ENCODE results near the gene BIRC7. TPM values are rescaled to one million over a fixed set of nuclear protein-coding genes. Genes with fewer than 3 reads are reported as not detected.

BIRC7 gene
- total RNA-seq, 2 experiments from 2014 or later, result 0.14 TPM; not detected in 1

DNA sequence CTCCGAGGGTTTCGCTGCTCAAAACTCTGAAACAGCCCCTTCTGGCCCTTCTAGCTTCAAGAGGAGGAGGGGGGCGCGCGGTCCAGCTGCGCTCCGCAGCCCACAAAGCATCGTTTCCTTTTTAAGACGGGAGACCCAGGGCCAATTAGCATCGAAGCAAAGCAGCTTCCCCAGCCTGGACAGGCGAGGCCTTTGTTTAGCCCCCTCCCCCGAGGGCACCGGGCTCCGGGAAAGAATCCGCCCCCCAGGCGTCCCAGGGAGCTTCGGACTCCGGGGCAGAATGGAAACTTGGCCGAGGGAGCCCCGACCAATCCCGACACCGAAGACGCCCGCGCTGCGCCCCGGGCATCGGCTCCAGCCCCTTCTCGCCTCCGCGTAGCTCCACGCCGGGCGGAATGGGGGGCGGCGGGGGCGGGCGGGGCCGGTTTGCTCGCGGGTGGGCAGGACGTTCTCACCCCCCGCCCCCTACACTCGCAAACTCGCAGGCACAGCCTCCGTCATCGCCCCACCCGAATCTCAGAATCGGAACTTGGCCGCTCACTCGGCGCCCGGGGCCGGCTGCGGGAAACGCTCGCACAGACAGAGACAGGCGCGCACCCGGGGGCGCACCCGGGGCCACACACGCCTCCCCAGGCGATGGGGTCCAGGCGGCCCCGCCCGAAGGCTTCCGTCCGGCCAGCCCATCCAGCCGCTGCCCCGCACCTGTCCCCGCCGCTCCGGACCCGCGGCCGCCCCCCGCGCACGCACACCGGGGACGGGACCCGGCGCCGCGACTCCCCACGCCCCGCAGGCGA lies 17.9 kb downstream of the BIRC7 start:
- no peaks in the 10 kb centered on the region for H3K9me3 Mint-ChIP-seq (ENCODE audit: low read depth)
- ChIA-PET POLR2A (no interaction called here), CTCF (interaction anchor here (2.6 kb wide), 1 partner anchor 30 kb away, joined by 13 read pairs; no protein-coding TSS in a partner anchor)
- peaks cover 3% of the 10 kb centered on the region for H3K4me1 Mint-ChIP-seq
- DNase-seq (no peak), ATAC-seq (no peak)
- H3K4me3 Mint-ChIP-seq, result no peak overlapping the region
- no peak overlapping the region for H3K27ac Mint-ChIP-seq
- H3K27me3 Mint-ChIP-seq, result peaks cover 41% of the 10 kb centered on the region
- H3K36me3 Mint-ChIP-seq (ENCODE audit: low read depth), result no peaks in the 10 kb centered on the region
- intact Hi-C loops (cut with DNase I, micrococcal nuclease), result loop anchor here in 1 of 2 experiments (2.0 kb wide), 1 partner anchor 31 kb away; no protein-coding TSS in a partner anchor

DNA sequence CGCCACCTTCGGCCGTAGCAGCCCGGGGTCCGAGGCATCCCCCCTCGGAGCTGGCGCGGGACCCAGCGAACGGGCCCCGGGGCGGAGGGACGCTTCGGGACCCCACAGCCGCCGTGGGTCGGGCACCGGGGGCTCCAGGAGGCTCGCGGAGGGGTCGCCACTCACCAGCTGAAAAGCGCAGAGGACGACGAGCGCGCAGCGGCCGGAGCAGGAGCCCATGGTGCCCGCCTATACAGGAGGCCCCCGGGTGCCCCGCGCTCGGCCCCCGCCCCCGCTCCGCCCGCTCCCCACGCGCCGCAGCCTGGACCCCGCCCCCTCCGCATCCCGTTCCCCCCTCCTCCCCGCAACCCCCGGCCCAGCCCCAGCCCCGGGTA lies 18.5 kb downstream of the BIRC7 start, which contains the start of gene NKAIN4:
TSS of gene NKAIN4 (minus strand) at position 232 of the 374 bp plus-strand sequence. CDS start at position 219, 13 bp downstream.
- ChIA-PET POLR2A (no interaction called here), CTCF (interaction anchor here (1.3 kb wide), 1 partner anchor 30 kb away, joined by 3 read pairs; no protein-coding TSS in a partner anchor)
- DNase-seq (no peak), ATAC-seq (no peak)
- Mint-ChIP-seq H3K27me3 (peaks cover 40% of the 10 kb centered on the region), H3K27ac (no peak within 1 kb of the TSS), H3K4me3 (no peak within 1 kb of the TSS), H3K36me3 (ENCODE audit: low read depth) (no peaks in the 10 kb centered on the region), H3K9me3 (ENCODE audit: low read depth) (no peaks in the 10 kb centered on the region), H3K4me1 (peaks cover 3% of the 10 kb centered on the region)
- intact Hi-C loops (cut with DNase I, micrococcal nuclease), result no loop called here

DNA sequence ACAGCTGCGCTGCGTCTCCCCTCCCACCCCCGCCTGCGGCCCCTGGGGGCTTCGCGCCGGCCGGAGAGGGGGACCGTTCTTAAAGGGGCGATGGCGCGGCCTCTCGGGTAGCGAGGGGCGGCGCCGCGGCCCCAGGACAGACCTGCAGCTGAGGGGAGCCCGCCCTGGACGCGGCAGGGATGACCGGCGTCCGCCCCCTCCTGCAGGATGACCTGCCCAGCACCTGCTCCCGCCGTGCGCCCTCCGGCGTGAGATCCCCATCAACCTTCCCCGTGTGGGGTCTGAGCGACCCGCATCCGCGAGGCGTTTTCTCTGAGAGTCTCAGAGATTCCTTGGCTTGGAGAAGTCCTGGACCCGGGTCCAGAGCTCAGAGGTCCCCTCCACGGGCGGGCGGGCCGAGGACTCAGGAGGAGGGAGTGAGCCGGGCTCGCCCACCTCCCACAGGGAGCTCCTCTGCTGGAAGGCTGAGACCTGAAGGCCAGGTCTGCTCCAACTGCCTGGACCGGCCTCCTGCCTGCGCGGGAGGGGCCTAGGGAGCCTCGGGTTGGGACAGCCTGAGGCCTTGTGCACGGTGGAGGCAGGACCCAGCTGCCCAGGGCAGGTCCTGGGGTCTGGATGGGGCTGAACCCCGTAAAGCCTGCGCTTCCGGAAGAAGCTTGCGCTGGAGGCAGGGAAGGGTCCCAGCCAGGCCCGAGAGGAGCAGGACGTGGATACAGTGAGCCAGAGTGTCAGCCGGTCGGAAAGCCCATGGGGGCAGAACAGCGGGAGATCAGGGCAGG lies 19.1 kb downstream of the BIRC7 start:
- Mint-ChIP-seq H3K27ac (no peak overlapping the region), H3K27me3 (peaks cover 40% of the 10 kb centered on the region), H3K4me3 (no peak overlapping the region), H3K9me3 (ENCODE audit: low read depth) (no peaks in the 10 kb centered on the region), H3K4me1 (peaks cover 3% of the 10 kb centered on the region), H3K36me3 (ENCODE audit: low read depth) (no peaks in the 10 kb centered on the region)
- CTCF ChIA-PET, result interaction anchor here (0.6 to 1.3 kb wide), 2 partner anchors 31 to 90 kb away, joined by 3 read pairs; no protein-coding TSS in a partner anchor
- DNase-seq (no peak), ATAC-seq (no peak)
- POLR2A ChIA-PET, result no interaction called here
- intact Hi-C loops (cut with DNase I, micrococcal nuclease), result no loop called here

DNA sequence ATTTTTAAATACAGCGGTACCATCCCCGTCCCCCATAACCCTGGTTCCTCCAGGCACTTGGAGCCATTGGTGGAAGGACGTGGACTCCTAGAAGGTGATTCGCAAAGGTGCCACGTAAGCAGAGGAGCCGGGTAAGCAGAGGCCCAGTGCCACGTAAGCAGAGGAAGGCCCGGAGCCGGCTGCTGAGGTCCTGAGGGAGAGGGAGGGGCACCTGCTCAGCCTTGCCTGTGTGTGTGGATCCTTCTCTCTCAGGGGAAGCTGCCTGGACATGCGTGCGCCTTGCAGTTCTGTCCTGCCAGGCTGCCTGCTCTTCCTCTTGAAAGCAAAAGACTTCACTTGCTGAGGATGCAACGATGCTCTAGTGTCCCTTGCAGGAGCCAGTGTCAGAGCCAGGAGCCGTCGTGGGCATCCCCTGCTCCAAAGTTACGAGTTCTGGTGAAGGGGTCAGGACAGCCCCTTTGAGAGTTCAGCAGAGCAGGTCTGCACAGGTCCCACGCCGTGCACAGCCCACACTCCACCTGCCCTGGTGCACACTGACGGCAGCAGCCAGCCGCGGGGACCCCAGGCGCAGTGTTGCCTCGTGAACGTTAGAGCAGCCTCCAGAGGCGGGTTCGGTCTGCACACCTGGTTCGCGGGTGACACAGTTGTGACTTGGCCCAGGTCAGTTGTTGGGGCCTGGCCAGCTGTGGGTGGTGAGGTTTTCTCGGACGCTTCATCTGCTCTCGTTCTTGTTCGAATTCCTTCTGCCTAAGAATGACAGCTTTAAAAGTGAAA lies 20.4 kb downstream of the BIRC7 start:
- intact Hi-C loops (cut with DNase I, micrococcal nuclease), result no loop called here
- H3K9me3 Mint-ChIP-seq (ENCODE audit: low read depth), result no peaks in the 10 kb centered on the region
- DNase-seq, result no peak
- CTCF ChIA-PET, result no interaction called here
- peak; percentile 16 for ATAC-seq
- POLR2A ChIA-PET, result no interaction called here
- no peak overlapping the region for H3K27ac Mint-ChIP-seq
- H3K4me3 Mint-ChIP-seq, result no peak overlapping the region
- no peaks in the 10 kb centered on the region for H3K36me3 Mint-ChIP-seq (ENCODE audit: low read depth)
- peaks cover 35% of the 10 kb centered on the region for H3K27me3 Mint-ChIP-seq
- peaks cover 3% of the 10 kb centered on the region for H3K4me1 Mint-ChIP-seq

DNA sequence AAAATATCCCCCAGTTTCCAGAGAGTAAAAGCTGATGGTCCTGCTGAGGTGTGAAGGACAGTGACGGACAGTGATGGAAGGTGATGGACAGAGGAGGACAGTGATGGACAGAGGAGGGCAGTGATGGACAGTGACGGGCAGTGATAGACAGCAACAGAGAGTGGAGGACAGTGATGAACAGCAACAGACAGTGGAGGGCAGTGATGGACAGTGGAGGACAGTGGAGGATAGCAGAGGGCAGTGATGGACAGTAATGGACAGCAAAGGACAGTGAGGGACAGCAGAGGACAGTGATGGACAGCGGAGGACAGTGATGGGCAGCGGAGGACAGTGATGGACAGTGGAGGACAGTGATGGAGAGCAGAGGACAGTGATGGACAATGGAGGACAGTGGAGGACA lies 21.2 kb downstream of the BIRC7 start:
- no peak overlapping the region for H3K4me3 Mint-ChIP-seq
- H3K27me3 Mint-ChIP-seq, result peaks cover 35% of the 10 kb centered on the region
- H3K36me3 Mint-ChIP-seq (ENCODE audit: low read depth), result no peaks in the 10 kb centered on the region

DNA sequence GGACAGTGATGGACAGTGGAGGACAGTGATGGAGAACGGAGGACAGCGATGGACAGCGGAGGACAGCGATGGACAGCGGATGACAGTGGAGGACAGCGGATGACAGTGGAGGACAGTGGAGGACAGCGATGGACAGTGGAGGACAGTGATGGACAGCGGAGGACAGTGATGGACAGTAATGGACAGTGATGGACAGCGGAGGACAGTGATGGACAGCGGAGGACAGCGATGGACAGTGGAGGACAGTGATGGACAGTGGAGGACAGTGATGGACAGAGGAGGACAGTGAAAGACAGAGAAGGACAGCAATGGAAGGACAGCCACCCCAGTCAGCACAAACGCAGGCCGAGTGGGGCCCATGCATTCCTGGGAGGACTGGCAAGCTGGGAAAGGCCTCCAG lies 21.9 kb downstream of the BIRC7 start:
- Mint-ChIP-seq H3K9me3 (ENCODE audit: low read depth) (no peaks in the 10 kb centered on the region), H3K27ac (no peak overlapping the region), H3K36me3 (ENCODE audit: low read depth) (no peaks in the 10 kb centered on the region), H3K27me3 (peaks cover 35% of the 10 kb centered on the region), H3K4me3 (no peak overlapping the region), H3K4me1 (peaks cover 3% of the 10 kb centered on the region)
- ATAC-seq (no peak), DNase-seq (no peak)
- intact Hi-C loops (cut with DNase I, micrococcal nuclease), result no loop called here
- POLR2A ChIA-PET, result no interaction called here
- CTCF ChIA-PET, result no interaction called here

More for the DNA sequence above, 21.2 kb downstream of the BIRC7 start:
- POLR2A ChIA-PET, result no interaction called here
- CTCF ChIA-PET, result no interaction called here
- Mint-ChIP-seq H3K27ac (no peak overlapping the region), H3K4me1 (peaks cover 3% of the 10 kb centered on the region), H3K9me3 (ENCODE audit: low read depth) (no peaks in the 10 kb centered on the region)
- intact Hi-C loops (cut with DNase I, micrococcal nuclease), result no loop called here
- DNase-seq (no peak), ATAC-seq (no peak)

DNA sequence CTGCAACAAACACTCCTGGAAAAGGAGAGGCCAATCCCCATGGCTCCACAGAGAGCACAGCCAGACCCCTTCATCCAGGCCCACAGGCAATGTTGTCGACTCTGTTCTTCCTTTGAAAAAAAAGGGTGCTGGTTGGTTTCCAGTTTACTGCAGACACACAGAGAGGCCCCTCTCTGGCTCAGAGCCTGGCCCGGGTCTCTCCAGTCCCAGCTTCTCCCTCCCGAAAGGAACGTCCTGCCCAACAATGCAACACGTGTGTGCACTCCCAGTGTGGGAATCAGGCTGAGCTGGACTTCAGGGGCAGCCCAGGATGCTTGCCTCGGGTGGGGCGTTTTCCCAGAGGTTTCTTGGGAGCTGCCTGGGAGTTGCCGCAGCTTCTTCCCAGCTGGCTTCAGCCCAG lies 23.1 kb downstream of the BIRC7 start:
- H3K36me3 Mint-ChIP-seq (ENCODE audit: low read depth), result no peaks in the 10 kb centered on the region
- no peaks in the 10 kb centered on the region for H3K9me3 Mint-ChIP-seq (ENCODE audit: low read depth)
- H3K27ac Mint-ChIP-seq, result no peak overlapping the region
- no peak overlapping the region for H3K4me3 Mint-ChIP-seq
- intact Hi-C loops (cut with DNase I, micrococcal nuclease), result no loop called here
- POLR2A ChIA-PET, result interaction anchor here (0.6 kb wide), 1 partner anchor 39 kb away, joined by 3 read pairs; no protein-coding TSS in a partner anchor
- no peak for ATAC-seq
- CTCF ChIA-PET, result no interaction called here
- DNase-seq, result no peak
- H3K27me3 Mint-ChIP-seq, result peaks cover 32% of the 10 kb centered on the region
- H3K4me1 Mint-ChIP-seq, result no peaks in the 10 kb centered on the region

DNA sequence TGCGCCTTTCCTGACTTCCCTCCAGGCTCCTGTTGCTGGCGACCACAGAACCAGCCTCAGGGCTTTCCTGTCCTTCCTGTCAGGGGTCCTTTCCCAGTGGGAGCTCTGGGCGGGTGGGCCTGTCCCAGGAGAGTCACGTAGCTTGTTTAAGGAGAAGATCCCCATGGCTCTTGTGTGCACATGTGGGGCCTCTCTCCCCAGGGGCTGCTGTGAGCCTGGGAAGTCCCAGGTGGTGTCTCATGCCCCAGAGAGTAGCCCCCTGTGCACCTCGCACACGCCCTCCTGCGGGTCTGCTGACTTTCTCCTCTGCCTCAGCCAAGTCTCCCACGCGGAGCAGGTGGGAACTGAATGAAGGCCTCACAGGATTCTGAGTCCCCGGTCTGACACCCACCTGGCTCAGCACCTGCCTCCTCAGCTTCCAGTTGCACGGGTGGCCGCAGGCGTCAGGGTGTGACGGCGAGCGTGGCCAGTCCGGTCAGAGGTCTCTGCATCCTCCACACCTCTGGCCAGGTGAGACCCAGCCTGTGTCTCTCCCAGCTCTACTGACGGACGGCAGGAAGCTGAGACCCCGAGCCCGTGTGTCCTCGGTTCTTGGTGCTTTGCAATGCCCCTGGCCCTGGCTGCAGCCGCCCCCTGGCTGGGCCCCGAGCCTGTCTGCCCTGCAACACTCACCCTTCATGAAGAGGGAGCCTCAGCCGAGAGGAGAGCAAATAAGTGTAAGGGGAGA lies 24.2 kb downstream of the BIRC7 start:
- Mint-ChIP-seq H3K4me1 (no peaks in the 10 kb centered on the region), H3K27ac (no peak overlapping the region), H3K36me3 (ENCODE audit: low read depth) (no peaks in the 10 kb centered on the region), H3K4me3 (no peak overlapping the region), H3K9me3 (ENCODE audit: low read depth) (no peaks in the 10 kb centered on the region), H3K27me3 (peaks cover 33% of the 10 kb centered on the region)
- DNase-seq (no peak), ATAC-seq (no peak)
- POLR2A ChIA-PET, result no interaction called here
- CTCF ChIA-PET, result no interaction called here
- intact Hi-C loops (cut with DNase I, micrococcal nuclease), result no loop called here

DNA sequence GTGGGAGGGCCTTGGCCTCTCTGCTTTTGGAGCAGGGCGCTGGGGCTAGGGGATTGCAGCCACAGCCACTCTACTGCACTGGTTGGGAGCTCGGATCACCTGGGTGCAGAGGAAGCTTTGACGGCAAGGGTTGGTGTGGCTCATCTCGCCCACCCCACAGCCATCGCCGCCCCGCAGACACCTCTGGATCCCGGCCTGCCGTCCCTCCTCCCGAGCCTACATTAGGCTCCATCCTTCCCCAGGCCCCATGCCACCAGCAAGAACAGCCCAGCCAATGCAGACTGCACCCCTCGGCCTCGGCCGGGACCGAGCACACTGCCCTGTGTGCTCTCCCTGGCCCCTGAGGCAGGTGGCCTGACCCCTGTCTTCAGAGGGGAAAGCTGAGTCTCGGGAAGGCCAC lies 24.8 kb downstream of the BIRC7 start:
- no peak overlapping the region for H3K4me3 Mint-ChIP-seq
- CTCF ChIA-PET, result no interaction called here
- H3K27me3 Mint-ChIP-seq, result peaks cover 29% of the 10 kb centered on the region
- no peak overlapping the region for H3K27ac Mint-ChIP-seq
- DNase-seq (no peak), ATAC-seq (no peak)
- no peaks in the 10 kb centered on the region for H3K36me3 Mint-ChIP-seq (ENCODE audit: low read depth)
- no peaks in the 10 kb centered on the region for H3K4me1 Mint-ChIP-seq
- H3K9me3 Mint-ChIP-seq (ENCODE audit: low read depth), result no peaks in the 10 kb centered on the region
- POLR2A ChIA-PET, result no interaction called here
- intact Hi-C loops (cut with DNase I, micrococcal nuclease), result no loop called here

DNA sequence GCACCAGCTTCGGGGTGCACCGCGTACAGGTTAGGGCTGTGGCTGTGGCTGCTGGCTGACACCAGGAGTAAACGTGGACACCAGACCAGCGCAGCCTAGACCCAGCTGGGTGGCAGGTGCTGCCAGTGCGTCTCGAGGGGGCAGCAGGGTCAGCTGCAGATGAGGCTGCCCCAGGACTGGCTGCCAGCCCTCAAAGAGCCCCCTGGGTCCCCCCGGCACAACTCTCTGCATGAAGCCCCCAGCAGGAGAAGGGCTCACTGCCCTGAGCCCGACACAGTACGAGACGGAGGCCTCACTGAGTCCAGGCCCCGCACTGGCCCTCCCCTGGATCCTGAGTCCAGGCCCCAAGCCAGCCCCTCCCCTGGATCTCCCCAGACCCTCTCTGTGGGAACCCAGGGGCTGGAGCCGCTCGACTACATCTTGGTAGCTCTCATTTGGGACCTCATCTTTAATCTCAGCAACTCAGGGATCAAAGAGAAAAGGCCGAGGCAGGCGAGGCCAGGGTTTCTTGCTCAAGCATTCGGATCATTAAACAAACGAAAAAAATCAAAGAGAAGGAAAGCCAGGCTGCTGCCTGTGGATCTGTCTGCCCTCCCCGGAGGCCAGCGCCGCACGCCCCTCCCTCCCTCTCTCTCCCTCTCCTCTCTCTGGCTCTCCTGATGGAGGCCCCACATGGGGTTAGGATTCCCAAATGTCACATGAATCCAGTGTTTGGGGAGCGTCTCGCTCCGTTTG lies 25.5 kb downstream of the BIRC7 start:
- POLR2A ChIA-PET, result no interaction called here
- H3K4me3 Mint-ChIP-seq, result no peak overlapping the region
- no peaks in the 10 kb centered on the region for H3K4me1 Mint-ChIP-seq
- no peak for ATAC-seq
- peaks cover 26% of the 10 kb centered on the region for H3K27me3 Mint-ChIP-seq
- H3K36me3 Mint-ChIP-seq (ENCODE audit: low read depth), result no peaks in the 10 kb centered on the region
- no peak overlapping the region for H3K27ac Mint-ChIP-seq
- intact Hi-C loops (cut with DNase I, micrococcal nuclease), result no loop called here
- no peaks in the 10 kb centered on the region for H3K9me3 Mint-ChIP-seq (ENCODE audit: low read depth)
- CTCF ChIA-PET, result no interaction called here
- DNase-seq, result no peak

Measured in activated CD4-positive, alpha-beta T cell treated with anti-CD3 and anti-CD28 coated beads for 36 hours (primary cell).